Spleen (tissue), 7 donors: Measurements from ENCODE around the gene EVL.

ENCODE experiments used
- POLR2AphosphoS5 ChIP-seq, 3 donors: sonication (generic); formaldehyde crosslinking; IDR thresholded peaks; one replicate each; pipeline ENCODE4 v1.5.1; 2017; ENCODE audit warnings: antibody characterized with exemption in 3 of 3
- TF ChIP-seq, protein P1 (sequence below), 11 experiments: fragments of 200-600 bp in 7 of 11; fragments of 450-650 bp in 4 of 11; sonication (generic) in 4 of 11; IDR thresholded peaks in 8 of 11; conservative IDR thresholded peaks in 3 of 11; 1 replicate in 7 of 11; 2 replicates in 4 of 11; pipeline versions ENCODE4 v1.4.0 to v1.8.0; 2016 to 2021; ENCODE audit warnings: antibody characterized with exemption in 11 of 11, inconsistent platforms in 4 of 11, mild to moderate bottlenecking in 1 of 11
- donor health status: DM: no; HTN: no; CAD: no; lungs with moderate emphysema.
- donor health status: DM: no; HTN: no; CAD: no.
- donor health status: DM: no; HTN: no; CAD: no.

- TF ChIP-seq, protein P1, sequence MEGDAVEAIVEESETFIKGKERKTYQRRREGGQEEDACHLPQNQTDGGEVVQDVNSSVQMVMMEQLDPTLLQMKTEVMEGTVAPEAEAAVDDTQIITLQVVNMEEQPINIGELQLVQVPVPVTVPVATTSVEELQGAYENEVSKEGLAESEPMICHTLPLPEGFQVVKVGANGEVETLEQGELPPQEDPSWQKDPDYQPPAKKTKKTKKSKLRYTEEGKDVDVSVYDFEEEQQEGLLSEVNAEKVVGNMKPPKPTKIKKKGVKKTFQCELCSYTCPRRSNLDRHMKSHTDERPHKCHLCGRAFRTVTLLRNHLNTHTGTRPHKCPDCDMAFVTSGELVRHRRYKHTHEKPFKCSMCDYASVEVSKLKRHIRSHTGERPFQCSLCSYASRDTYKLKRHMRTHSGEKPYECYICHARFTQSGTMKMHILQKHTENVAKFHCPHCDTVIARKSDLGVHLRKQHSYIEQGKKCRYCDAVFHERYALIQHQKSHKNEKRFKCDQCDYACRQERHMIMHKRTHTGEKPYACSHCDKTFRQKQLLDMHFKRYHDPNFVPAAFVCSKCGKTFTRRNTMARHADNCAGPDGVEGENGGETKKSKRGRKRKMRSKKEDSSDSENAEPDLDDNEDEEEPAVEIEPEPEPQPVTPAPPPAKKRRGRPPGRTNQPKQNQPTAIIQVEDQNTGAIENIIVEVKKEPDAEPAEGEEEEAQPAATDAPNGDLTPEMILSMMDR (IDR thresholded peaks at IDR 0.05 in 8 of 11, conservative IDR thresholded peaks at IDR 0.05 in 3 of 11) = no peak
- TF ChIP-seq POLR2AphosphoS5 (IDR thresholded peaks at IDR 0.05) = no peak
Observed at GRCh38 chr14:100028990-100029677, 36.1 kb upstream of the EVL start.
